GM12878 (cell line): ENCODE data around the gene GPRIN2. TPM values are rescaled to one million over a fixed set of nuclear protein-coding genes. Genes with fewer than 3 reads are reported as not detected.

Source experiments
- ATAC-seq: fragments of 200-7000 bp; cut with Tn5 transposase; 3 replicates; pipeline ENCODE4 v1.9.1; 2020; ENCODE audit warnings: mild to moderate bottlenecking, moderate library complexity
- BruUV-seq: library from RNA; stranded (reverse); fragments of 400-500 nt; replicated peaks from 2 replicates; lab custom pipeline; 2021; lab: Mats Ljungman, UMichigan
- CTCF ChIA-PET: fragments of 300-600 bp; sonication (Branson Sonifier 250); formaldehyde crosslinking; extraction: SDS; loops from one replicate; lab custom pipeline; 2021; ENCODE audit warnings: inconsistent platforms; lab: Yijun Ruan, JAX
- POLR2A ChIA-PET: fragments of 350-600 bp; formaldehyde crosslinking; extraction: SDS; loops from one replicate; lab custom pipeline; 2021; ENCODE audit warnings: inconsistent platforms; lab: Charles Lee
- RAD21 ChIA-PET: fragments of 300-600 bp; sonication (Branson Sonifier 250); formaldehyde crosslinking; loops from one replicate; lab custom pipeline; 2023; ENCODE audit warnings: antibody characterized with exemption; ENCODE audit not compliant: unreplicated experiment; lab: Charles Lee
- SMC1A ChIA-PET: fragments of 300-600 bp; sonication (Branson Sonifier 250); formaldehyde crosslinking; loops from one replicate; lab custom pipeline; 2023; ENCODE audit not compliant: unreplicated experiment, uncharacterized antibody; lab: Charles Lee
- DNase-seq: peaks from one replicate; pipeline ENCODE4 v3.0.0-alpha.2; 2011; ENCODE audit warnings: low read depth, low spot score
- FAIRE-seq: peaks from 3 replicates; lab custom pipeline; 2011; peaks lifted over from hg19 to GRCh38; lab: Jason Lieb, UNC
- H2AFZ ChIP-seq: 2 replicates; pipeline ENCODE4 v1.6.0; 2011; ENCODE audit warnings: low read depth, low read length, control low read depth; ENCODE audit not compliant: control insufficient read depth
- H3K27ac ChIP-seq: 2 replicates; pipeline ENCODE4 v1.5.1; 2011; ENCODE audit warnings: control low read depth; ENCODE audit not compliant: control insufficient read depth, insufficient read depth
- H3K27me3 ChIP-seq, 2 experiments: replicated peaks in 1 of 2; 2 replicates each; pipeline versions ENCODE4 v1.6.0 to v1.6.1; 2011; ENCODE audit warnings: low read length in 1 of 2; ENCODE audit not compliant: control insufficient read depth in 2 of 2, insufficient read depth in 2 of 2
- H3K36me3 ChIP-seq, 2 experiments: 2 replicates each; pipeline ENCODE4 v1.5.1; 2011; ENCODE audit warnings: low read length in 1 of 2; ENCODE audit not compliant: control insufficient read depth in 2 of 2, insufficient read depth in 2 of 2
- H3K4me1 ChIP-seq: 2 replicates; pipeline ENCODE4 v1.6.1; 2011; ENCODE audit warnings: mild to moderate bottlenecking, low read length, moderate library complexity, mixed read lengths; ENCODE audit not compliant: control insufficient read depth, insufficient read depth
- H3K4me2 ChIP-seq: 2 replicates; pipeline ENCODE4 v1.6.0; 2011; ENCODE audit warnings: control low read depth; ENCODE audit not compliant: control insufficient read depth, insufficient read depth
- H3K4me3 ChIP-seq: fragments of 200-600 bp; sonication (generic); 2 replicates; pipeline ENCODE4 v1.5.1; 2016
- H3K79me2 ChIP-seq: 2 replicates; pipeline ENCODE4 v1.6.0; 2011; ENCODE audit warnings: low read length; ENCODE audit not compliant: control insufficient read depth, insufficient read depth
- H3K9ac ChIP-seq: 2 replicates; pipeline ENCODE4 v1.8.0; 2011; ENCODE audit warnings: low read length, control low read depth, mixed read lengths; ENCODE audit not compliant: control insufficient read depth, insufficient read depth
- H3K9me3 ChIP-seq: replicated peaks from 3 replicates; pipeline ENCODE4 v1.5.1; 2011; ENCODE audit warnings: mild to moderate bottlenecking, low read length; ENCODE audit not compliant: control insufficient read depth, insufficient read depth
- H4K20me1 ChIP-seq: 2 replicates; pipeline ENCODE4 v1.6.0; 2011; ENCODE audit not compliant: control insufficient read depth, insufficient read depth
- ATF2 ChIP-seq: IDR thresholded peaks from 2 replicates; pipeline ENCODE4 v1.6.1; 2012; ENCODE audit warnings: low read length, inconsistent platforms
- BHLHE40 ChIP-seq, 2 experiments: fragments of 450-650 bp in 1 of 2; IDR thresholded peaks; 2 replicates each; pipeline ENCODE4 v1.6.1; 2011 to 2017; ENCODE audit warnings: low read depth in 2 of 2, borderline replicate concordance in 1 of 2, improper control_type of control experiment in 1 of 2, low read length in 1 of 2, mild to moderate bottlenecking in 1 of 2
- CBFB ChIP-seq: IDR thresholded peaks from 2 replicates; pipeline ENCODE4 v1.6.1; 2016; ENCODE audit warnings: antibody characterized with exemption, low read depth
- CEBPZ ChIP-seq: fragments of 150-350 bp; IDR thresholded peaks from 2 replicates; pipeline ENCODE4 v1.6.1; 2016; ENCODE audit warnings: low read depth, low read length
- EED ChIP-seq: sonication (generic); IDR thresholded peaks from 2 replicates; pipeline ENCODE4 v1.6.1; 2016; ENCODE audit warnings: antibody characterized with exemption, low read depth
- NFXL1 ChIP-seq: fragments of 450-650 bp; IDR thresholded peaks from 2 replicates; pipeline ENCODE4 v1.6.1; 2017; ENCODE audit warnings: antibody characterized with exemption, mild to moderate bottlenecking, borderline replicate concordance
- NR2F1 ChIP-seq: fragments of 450-650 bp; conservative IDR thresholded peaks from 2 replicates; pipeline ENCODE4 v1.6.1; 2017; ENCODE audit warnings: mild to moderate bottlenecking
- POLR2AphosphoS2 ChIP-seq: IDR thresholded peaks from 2 replicates; pipeline ENCODE4 v1.6.1; 2011; ENCODE audit warnings: low read depth, mild to moderate bottlenecking, low read length, improper control_type of control experiment, moderate library complexity
- RB1 ChIP-seq: fragments of 450-650 bp; formaldehyde crosslinking; IDR thresholded peaks from 2 replicates; pipeline ENCODE4 v1.6.1; 2017; ENCODE audit warnings: mild to moderate bottlenecking, borderline replicate concordance
- RCOR1 ChIP-seq: conservative IDR thresholded peaks from 2 replicates; pipeline ENCODE4 v1.6.1; 2012; ENCODE audit warnings: low read depth, low read length, improper control_type of control experiment
- SREBF1 ChIP-seq: IDR thresholded peaks from 2 replicates; pipeline ENCODE4 v1.6.1; 2012; ENCODE audit warnings: mild to moderate bottlenecking, low read length
- TCF3 ChIP-seq: IDR thresholded peaks from 2 replicates; pipeline ENCODE4 v1.6.1; 2012; ENCODE audit warnings: low read depth, mild to moderate bottlenecking, low read length, borderline replicate concordance; ENCODE audit not compliant: insufficient read depth
- ZNF274 ChIP-seq: IDR thresholded peaks from one replicate; pipeline ENCODE4 v1.8.0; 2011; ENCODE audit not compliant: insufficient read length, insufficient read depth
- WGBS: methylation state at CpG from one replicate; pipeline ENCODE4 v1.1.6; 2016; ENCODE audit warnings: low lambda C conversion rate; ENCODE audit not compliant: insufficient replicate concordance, insufficient coverage; ENCODE audit errors: missing lambda C conversion rate; 5-methylcytosine and 5-hydroxymethylcytosine counted together
- in situ Hi-C: fragments of 300-500 bp; cut with MboI; formaldehyde crosslinking; loops from 9 replicates; pipeline ENCODE4 v1.14.3; 2018; ENCODE audit warnings: mixed read lengths
- intact Hi-C: fragments of 100-400 bp; cut with micrococcal nuclease; formaldehyde crosslinking; loops from one replicate; pipeline ENCODE4 v1.14.2; 2022; ENCODE audit not compliant: unreplicated experiment
- polyA plus RNA-seq, 11 experiments: library from polyadenylated mRNA; depleted of rRNA in 4 of 11; unstranded in 6 of 11; stranded (reverse) in 5 of 11; fragments of >200 nt; fragmentation: Nextera tagmentation in 4 of 11; fragmentation: Illumina TruSeq in 1 of 11; extraction: Ambion mirVana in 4 of 11; extraction: Trizol in 1 of 11; gene quantifications; 1 replicate in 1 of 11; 2 replicates in 10 of 11; pipeline versions ENCODE4 v1.2.1 to v1.2.3, GENCODE V29; 2011 to 2016; ENCODE audit warnings: inconsistent platforms in 2 of 11, missing spikeins in 2 of 11, low read depth in 1 of 11
- total RNA-seq, 4 experiments: library from RNA; depleted of rRNA in 3 of 4; stranded (reverse); fragments of >200 nt in 3 of 4; fragmentation: Illumina TruSeq in 1 of 4; extraction: Trizol in 1 of 4; gene quantifications; 2 replicates each; pipeline versions ENCODE4 v1.2.1 to v1.2.3, GENCODE V29; 2013 to 2021

The GPRIN2 gene
- total and polyA plus RNA-seq, 10 of the 15 experiments (the other 5 are each of a cell fraction or from before 2014, with no cell fraction given) = 0.13 TPM; not detected in 9

GRCh38 chr10:46528171-46528671 is 28.2 kb downstream of the GPRIN2 start:
- no peaks in the 10 kb centered on the region for H3K36me3 ChIP-seq
- no peak overlapping the region for H2AFZ ChIP-seq
- H3K79me2 ChIP-seq = no peaks in the 10 kb centered on the region
- TF ChIP-seq RCOR1 = no peak
- no peak for TF ChIP-seq NR2F1
- TF ChIP-seq NFXL1 = no peak
- no peaks in the 10 kb centered on the region for H3K27me3 ChIP-seq
- SMC1A ChIA-PET = no interaction called here
- no peak overlapping the region for H3K27ac ChIP-seq
- no peaks in the 10 kb centered on the region for H3K4me1 ChIP-seq
- in situ Hi-C loops (no loop called here), intact Hi-C loops (loop anchor here (10.0 kb wide), 1 partner anchor 303 kb away; no protein-coding TSS in a partner anchor)
- no peak overlapping the region for H3K4me2 ChIP-seq
- H3K4me3 ChIP-seq = no peak overlapping the region
- CTCF ChIA-PET = no interaction called here
- H3K9me3 ChIP-seq = no peaks in the 10 kb centered on the region
- DNase-seq = no peak
- no peak for ATAC-seq
- H4K20me1 ChIP-seq = no peaks in the 10 kb centered on the region
- RAD21 ChIA-PET = no interaction called here
- POLR2A ChIA-PET = interaction anchor here (0.6 kb wide), 1 partner anchor 283 kb away, joined by 5 read pairs; no protein-coding TSS in a partner anchor
- no peak overlapping the region for H3K9ac ChIP-seq
- FAIRE-seq = no peak
- BruUV-seq = no TSS peak
- WGBS = 10% methylated on average over 9 of the region's 9 CpGs

GRCh38 chr10:46527241-46527811 is 29.1 kb downstream of the GPRIN2 start:
- no peaks in the 10 kb centered on the region for H3K9me3 ChIP-seq
- H3K4me3 ChIP-seq = no peak overlapping the region
- H2AFZ ChIP-seq = no peak overlapping the region
- intact Hi-C loops = loop anchor here (10.0 kb wide), 1 partner anchor 303 kb away; no protein-coding TSS in a partner anchor
- no peak overlapping the region for H3K27ac ChIP-seq
- H3K36me3 ChIP-seq = no peaks in the 10 kb centered on the region
- RAD21 ChIA-PET = no interaction called here
- H3K79me2 ChIP-seq = no peaks in the 10 kb centered on the region
- H3K4me1 ChIP-seq = no peaks in the 10 kb centered on the region
- ATAC-seq = no peak
- 67% methylated on average over 12 of the region's 12 CpGs for WGBS
- DNase-seq = no peak
- in situ Hi-C loops = no loop called here
- SMC1A ChIA-PET = no interaction called here
- CTCF ChIA-PET = no interaction called here
- BruUV-seq = no TSS peak
- no peak overlapping the region for H3K4me2 ChIP-seq
- H4K20me1 ChIP-seq = no peaks in the 10 kb centered on the region
- POLR2A ChIA-PET = no interaction called here
- no peak for FAIRE-seq
- H3K27me3 ChIP-seq = no peaks in the 10 kb centered on the region
- no peak overlapping the region for H3K9ac ChIP-seq
- TF ChIP-seq NFXL1 (no peak), TCF3 (no peak), ATF2 (no peak), CBFB (no peak), POLR2AphosphoS2 (no peak), EED (no peak), SREBF1 (no peak), RB1 (no peak), ZNF274 (no peak), CEBPZ (no peak), BHLHE40 (IDR thresholded peaks at IDR 0.05; ENCODE audit: borderline replicate concordance in 1 of 2, low read depth in 2 of 2, low read length in 1 of 2) (no peak)
